GM21423 (cell line): Measurements from ENCODE around the gene GTF2B.
"Not testable (repeated sequence)": the region's sequence is repeated elsewhere in the genome, so short reads cannot be mapped to it uniquely, and the experiment has no call there.

Experiments used
- ATAC-seq: cut with Tn5 transposase; IDR thresholded peaks from one replicate; pipeline ENCODE4 v1.9.1; 2021; ENCODE audit warnings: mild to moderate bottlenecking, moderate library complexity; ENCODE audit not compliant: unreplicated experiment

GTF2B gene, protein sequence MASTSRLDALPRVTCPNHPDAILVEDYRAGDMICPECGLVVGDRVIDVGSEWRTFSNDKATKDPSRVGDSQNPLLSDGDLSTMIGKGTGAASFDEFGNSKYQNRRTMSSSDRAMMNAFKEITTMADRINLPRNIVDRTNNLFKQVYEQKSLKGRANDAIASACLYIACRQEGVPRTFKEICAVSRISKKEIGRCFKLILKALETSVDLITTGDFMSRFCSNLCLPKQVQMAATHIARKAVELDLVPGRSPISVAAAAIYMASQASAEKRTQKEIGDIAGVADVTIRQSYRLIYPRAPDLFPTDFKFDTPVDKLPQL

DNA sequence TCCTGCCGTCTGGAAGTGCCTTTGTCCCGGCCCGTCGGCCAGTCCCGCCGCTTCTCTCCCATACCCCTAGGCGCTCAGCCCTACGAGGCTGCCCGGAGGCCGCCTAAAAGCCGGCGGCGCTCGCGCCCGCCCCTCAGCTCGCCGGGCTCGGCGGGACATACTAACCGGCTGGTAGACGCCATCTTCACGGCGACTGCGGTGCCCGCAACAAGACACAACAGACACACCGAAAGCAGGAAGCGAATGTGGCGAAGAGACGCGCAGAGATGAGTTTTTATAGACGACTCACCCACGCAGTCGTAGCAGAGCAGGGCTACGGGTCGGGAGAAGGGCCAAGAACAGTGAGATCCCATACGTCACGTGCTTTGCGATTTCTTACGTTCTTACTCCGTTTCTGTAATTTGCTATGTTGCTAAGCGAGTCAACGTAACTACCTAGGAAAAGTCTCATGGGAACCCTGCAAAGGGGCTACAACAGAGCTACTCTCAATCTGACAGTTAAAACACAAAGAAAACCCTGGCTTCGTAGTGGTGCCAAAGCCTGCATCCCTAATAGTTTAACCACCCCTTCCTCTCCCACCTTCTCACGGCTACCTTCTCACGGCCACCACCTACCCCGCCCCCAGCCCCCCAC lies at the start of gene GTF2B:
Gene GTF2B, minus strand, starts transcription at position 250 of the 633 bp plus-strand sequence. Its CDS starts 68 bp downstream, at position 182.
- peak; percentile 89 for ATAC-seq

DNA sequence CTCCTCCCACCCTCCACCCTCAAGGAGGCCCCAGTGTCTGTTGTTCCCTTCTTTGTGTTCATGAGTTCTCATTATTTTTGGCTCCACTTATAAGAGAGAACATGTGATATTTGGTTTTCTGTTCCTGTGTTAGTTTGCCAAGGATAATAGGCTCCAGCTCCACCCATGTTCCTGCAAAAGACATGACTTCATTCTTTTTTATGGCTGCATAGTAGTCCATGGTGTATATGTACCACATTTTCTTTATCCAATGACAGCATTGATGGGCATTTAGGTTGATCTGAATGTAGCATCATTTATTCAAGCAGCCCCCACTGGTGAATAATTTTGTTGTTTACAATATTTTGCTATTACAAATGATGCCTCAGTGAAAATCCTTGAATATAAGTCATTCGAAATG lies 47.2 kb upstream of the GTF2B start:
- ATAC-seq = not testable (repeated sequence)

DNA sequence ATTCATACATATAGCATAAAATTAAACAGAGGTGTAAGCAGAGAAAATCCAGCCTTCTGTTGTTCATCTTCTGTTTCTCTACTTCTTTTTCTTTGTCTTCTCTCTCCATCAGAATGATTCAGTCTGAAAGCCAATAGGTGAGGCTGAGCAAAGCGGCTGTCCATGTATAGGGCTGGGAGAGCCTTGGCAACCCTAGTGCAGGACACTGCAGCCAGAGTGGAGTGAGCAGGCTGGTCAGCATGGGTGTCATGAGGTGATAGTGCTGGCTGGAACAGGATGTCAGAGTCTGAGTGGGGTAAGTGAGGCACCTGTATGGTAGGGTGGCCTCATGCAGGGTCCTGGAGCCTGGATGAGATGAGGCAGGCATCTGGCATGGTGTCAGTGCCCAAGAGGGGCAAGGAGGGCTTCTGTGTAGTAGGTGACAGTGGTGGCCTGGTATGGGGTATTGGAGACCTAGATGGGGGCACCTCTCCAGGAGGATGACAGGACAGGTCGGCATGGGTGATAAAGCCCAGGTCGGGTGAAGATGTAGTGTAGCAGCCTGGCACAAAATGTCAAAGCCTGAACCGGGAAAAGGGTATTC lies 45.5 kb upstream of the GTF2B start:
- ATAC-seq = no peak

DNA sequence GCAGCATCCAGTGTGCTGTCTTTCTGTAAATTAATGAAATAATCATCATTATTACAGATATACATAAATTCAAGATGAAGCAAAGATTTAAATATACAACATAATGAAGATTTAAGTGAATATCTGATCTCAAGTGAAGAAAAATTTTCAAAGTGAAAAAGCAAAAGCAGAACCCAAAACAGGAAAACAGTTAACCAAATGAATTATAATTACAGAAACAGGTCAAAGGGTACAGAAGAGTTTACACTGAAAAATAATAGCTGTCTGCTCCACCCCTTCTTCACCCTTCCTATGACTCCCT lies 44.8 kb upstream of the GTF2B start:
- ATAC-seq = no peak

DNA sequence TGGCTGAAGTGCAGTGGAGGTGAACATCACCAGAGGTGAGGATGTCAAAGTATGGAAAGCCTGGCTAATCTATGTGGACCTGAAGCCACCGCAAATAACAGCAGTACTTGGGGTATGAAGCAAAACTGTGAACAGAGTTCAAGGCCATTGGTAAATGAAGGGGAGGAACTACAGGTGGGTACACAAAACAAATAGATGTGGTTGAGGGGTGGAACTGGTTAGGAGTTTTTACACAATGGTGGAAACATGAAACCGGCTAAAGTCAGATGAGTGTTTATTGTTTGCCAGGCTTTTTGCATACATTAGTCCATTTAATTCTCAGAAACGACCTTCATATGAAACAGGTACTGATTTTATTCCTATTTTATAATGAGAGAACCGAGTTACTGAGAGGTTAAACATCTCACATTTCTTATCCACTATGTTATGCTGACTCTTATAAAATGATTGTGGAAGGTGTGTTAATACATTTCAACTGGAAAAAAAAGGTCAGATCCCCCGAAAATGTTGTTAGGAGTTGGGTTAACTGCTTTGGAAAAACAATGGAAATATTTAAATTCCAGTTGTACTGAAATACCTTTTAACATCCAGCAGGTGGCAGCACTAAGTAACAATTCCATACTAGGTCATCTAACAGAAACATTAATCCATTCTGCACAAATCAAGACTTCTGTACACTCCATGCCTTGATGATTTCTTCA lies 44.3 kb upstream of the GTF2B start:
- ATAC-seq = no peak

DNA sequence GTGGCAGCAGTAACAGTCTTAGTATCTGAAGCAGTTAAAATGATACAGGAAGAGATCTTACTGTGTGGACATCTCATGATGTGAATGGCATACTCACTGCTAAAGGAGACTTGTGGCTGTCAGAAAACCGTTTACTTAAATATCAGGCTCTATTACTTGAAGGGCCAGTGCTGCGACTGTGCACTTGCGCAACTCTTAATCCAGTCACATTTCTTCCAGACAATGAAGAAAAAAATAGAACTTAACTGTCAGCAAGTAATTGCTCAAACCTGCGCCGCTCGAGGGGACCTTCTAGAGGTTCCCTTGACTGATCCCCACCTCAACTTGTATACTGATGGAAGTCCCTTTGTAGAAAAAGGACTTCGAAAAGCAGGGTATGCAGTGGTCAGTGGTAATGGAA lies 38.8 kb upstream of the GTF2B start:
- ATAC-seq = not testable (repeated sequence)

DNA sequence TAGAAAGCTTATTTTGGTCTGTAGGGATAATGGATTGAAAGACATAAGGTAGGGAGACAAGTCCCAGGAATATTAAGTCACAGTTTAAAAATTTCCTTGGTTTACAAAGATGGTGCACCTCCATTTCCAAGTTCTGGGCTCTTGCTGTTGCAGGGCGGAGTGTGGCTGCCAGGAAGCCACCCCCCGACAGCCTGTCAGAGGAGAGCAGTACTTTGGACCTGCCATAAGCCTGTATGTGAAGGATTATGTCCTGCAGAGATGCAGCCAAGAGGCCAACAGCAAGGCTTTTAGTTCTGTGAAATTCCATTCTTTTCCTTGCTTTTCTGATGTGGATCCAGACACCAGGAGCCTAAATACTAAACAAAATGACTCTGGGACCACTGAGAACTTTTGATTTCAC lies 31.9 kb upstream of the GTF2B start:
- no peak for ATAC-seq

DNA sequence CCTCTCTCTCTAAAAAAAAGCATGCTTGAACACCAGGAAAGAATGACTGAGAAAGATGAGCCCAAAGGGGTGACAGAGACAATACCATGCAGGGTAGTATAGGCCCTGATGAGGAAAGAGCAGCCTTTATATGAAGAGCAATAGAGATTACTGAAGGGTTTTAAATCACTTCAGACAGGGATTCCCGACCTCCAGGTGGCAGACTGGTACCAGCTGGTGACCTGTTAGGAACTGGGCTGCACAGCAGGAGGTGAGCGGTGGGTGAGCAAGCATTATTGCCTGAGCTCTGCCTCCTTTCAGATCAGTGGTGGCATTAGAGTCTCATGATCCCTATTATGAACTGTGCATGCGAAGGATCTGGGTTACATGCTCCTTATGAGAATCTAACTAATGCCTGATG lies 30.8 kb upstream of the GTF2B start:
- ATAC-seq = no peak

DNA sequence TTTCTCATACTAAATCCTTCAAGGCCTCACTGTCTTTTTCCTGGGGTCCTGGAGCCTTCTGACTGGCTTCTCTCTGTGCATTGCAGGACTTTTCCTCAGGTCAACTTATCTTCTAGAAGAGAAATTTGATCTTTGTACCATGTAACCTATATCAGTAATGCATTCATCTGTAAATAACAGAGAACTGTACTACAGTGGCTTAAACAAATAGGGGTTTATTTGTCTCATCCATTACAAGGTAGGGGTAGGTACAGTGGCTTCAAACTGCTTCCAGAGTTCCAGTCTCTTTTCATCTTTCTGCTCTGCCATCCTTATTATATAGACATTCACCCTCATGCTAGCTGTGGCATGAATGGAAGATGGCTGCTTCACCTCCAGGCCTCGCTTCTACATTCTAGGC lies 29.5 kb upstream of the GTF2B start:
- ATAC-seq = no peak

DNA sequence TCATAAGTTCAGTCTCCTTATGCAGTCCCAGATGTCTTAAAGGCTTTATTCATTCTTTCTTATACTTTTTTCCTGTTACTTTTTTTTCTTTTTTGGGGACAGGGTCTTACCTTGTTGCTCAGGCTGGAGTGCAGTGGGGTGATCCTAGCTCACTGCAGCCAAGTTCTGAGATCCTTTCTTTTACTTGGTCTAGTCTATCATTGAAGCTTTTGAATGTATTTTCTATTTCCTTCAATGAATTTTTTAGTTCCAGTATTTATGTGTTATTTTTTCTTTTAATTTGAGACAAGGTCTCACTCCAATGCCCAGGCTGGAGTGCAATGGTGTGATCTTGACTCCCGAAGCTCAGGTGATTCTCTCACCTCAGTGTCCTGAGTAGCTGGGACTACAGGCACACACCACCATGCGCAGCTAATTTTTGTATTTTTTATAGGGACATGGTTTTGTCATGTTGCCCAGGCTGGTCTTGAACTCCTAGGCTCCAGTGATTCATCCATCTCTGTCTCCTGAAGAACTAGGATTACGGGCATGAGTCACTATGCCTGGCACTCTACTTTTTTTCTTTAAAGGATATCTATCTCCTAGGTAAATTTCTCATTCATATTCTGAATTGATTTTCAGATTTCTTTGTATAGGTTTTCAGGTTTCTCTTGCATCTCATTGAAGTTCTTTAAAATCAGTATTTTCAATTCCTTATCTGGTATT lies 26.1 kb upstream of the GTF2B start:
- no peak for ATAC-seq

DNA sequence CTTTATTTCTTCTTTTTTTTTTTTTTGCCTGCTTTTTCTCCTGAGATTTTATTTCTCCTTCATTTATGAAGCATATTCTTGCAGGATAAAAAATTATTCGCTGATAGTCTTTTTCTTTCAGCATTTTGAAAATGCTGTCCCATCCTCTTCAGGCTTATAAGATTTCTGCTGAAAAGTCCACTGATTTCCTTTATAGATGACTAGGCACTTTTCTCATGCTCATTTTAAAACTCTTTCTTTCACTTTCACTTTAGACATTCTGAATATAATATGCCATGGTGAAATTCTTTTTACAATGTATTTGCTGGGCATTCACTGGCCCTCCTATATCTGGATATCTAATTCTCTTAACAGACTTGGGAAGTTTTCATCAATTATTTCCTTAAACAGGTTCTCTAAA lies 25.5 kb upstream of the GTF2B start:
- no peak for ATAC-seq

DNA sequence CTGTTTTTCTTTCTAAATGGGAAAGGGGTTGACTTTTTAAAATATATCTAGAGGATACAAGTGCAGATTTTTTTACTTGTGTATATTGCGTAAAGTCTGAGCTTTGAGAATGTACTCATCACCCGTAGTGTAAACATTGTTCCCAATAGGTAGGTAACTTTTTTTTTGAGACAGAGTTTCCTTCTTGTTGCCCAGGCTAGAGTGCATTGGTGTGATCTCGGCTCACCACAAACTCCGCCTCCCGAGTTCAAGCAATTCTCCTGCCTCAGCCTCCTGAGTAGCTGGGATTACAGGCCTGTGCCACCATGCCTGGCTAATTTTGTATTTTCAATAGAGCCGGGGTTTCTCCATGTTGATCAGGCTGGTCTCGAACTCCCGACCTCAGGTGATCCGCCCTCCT lies 20.4 kb upstream of the GTF2B start:
- ATAC-seq = not testable (repeated sequence)

DNA sequence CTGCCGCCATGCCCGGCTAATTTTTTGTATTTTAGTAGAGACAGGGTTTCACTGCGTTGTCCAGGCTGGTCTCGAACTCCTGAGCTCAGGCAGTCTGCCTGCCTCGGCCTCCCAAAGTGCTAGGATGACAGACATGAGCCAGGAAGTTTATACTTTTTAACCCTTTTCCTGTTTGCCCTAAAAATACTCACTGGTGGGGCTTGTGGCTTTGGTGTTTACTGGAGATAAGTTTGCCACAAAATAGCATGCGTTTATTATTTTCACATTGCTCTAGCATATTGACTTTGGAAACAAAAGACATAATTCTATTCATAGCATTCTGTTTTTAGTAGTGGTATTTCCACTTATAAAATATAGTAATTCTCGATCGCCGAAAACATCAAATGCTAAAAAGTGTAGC lies 19.8 kb upstream of the GTF2B start:
- no peak for ATAC-seq

DNA sequence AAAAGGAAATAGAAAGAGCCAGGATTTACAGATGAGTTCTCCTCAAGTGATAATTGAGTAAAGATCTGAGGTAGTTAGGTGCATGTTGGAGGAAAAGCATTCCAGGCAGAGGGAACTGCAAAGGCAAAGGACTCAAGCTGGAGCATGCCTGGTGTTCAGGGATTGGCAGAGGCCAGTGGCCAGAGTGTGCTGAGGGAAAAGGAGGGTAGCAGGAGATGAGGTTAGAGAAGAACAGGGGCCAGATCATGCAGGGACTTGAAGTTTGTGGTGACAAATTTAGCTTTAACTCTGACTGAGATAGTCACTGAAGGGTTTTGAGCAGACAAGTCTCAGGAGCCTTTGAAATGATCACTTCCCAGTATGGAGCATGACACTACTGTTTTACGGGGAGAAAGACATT lies 19.0 kb upstream of the GTF2B start:
- no peak for ATAC-seq

DNA sequence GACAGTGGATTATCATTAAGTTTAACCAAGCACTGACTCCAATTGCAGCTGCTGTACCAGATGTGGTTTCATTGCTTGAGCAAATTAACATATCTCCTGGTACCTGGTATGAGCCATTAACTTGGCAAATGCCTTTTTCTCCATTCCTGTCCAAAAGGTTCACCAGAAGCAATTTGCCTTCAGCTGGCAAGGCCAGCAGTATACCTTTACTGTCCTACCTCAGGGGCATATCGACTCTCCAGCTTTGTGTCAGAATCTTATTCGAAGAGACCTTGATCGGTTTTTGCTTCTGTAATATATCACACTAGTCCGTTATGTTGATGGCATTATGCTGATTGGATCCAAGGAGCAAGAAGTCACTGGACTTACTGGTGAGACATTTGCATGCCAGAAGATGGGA lies 9.5 kb upstream of the GTF2B start:
- ATAC-seq = no peak

DNA sequence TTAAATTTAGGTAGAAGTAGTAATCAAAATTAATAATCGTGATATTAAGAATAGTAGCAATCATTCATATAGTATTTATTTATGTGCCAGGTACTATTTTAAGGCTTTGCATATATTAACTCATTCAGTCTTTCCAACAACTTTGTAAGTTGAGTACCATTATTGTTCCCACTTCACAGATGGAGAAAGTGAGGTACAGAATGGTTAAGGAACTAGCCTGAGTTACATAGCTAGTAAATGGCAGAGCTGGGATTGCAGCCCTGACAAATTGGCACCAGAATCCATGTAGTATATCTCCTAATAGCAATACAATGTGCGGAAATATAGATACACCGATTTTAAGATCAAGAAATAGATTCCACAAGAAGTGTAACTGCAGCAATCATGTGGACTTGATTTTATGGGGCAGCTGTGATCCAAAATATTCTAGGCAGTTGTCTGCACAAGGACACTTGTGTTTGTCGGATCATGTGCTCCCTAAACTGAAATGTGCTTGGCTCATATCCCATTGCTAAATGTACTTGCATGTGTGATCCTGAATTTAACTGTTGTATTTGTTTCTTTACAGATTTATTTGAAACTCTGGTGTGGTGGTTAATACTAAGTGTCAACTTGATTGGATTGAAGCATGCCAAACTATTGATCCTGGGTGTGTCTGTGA lies 5.8 kb upstream of the GTF2B start:
- no peak for ATAC-seq

DNA sequence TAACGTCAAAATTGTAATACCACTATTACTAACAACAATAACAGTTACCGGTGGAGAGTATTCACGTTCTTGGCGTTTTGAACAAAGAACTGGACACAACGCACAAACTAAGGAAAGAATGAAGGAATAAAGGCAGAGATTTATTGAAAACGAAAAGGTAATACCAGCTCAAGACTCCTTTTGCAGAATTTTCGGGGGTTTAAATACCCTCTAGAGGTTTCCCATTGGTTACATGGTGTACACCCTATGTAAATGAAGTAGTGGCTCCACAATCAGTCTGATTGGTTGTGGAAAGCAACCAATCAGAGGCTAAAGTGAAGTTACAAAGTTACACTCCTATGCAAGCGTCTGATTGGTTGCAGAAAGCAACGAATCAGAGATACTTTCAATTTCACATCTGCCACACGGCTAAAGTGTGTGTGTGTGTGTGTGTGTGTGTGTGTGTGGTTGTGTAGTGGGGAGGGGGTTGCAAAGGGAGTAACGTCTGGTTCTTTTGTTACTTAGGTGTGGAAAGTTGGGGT lies 1.1 kb upstream of the GTF2B start:
- no peak for ATAC-seq

DNA sequence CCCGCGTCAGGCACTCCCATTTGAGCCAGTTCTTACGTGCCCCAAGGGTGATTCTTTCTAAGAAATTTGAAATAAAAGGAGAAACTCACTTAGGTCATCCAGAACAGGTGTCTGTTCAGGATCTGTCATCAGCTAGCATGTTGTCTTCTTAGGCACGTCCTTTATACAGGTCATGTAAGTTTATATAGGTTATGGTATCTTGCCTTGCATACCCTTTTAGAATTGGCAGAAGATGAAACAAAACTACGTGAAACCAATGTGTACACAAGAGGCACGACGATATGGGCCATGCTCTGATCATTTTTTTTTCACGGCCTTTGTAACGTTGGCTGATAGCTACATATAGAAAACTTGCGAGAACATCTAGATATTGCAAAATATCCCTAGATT lies 579 bp upstream of the GTF2B start:
- ATAC-seq = no peak

DNA sequence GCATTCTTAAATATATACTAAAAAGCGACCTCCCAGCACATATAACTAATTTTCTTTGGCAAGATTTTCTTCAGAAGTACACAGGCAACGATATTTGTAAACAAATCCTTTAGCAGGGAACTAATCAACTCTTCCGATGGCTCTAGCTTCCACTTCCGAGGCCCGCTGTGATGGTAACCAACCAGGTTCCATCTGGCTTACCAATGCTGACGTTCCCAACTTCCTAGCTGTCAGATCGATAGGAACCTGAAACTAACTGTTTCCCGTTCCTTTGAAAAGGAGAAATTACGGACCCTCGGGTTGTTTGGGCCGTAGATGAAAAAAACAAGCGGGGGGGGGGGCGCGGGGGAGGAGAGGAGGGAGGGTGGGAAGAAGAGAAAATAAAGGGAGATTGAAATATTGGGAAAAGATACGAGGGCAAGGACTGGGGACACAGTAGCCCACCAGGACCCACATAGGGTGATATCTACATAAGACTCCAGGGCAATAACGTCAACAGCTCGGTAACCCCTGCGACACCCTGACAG lies 513 bp downstream of the GTF2B start:
- no peak for ATAC-seq

DNA sequence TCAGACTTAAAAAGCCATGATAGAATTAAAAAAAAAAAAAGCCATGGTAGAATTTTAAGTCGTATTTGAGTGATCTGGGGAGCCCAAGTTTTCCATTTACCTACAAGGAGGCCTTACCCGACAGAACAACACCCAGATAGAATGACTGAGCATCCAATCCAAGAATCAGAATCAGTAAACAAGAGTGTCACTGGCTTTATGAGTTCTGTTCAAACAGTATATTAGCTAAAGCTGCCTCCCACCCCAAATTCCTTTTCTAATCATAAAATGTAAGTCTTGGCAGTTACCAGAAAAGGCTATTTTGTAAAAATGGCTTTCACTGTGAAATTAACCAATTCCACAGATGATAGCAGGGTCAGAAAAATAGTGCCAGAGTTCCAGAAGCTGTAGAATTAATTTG lies 1.2 kb downstream of the GTF2B start:
- ATAC-seq = no peak
